Heart right ventricle (tissue), 16 donors: ENCODE results near the gene VSX1. TPM values are rescaled to one million over a fixed set of nuclear protein-coding genes. Genes with fewer than 3 reads are reported as not detected.

ENCODE experiments used
- ATAC-seq, 8 donors: fragments of 200-7000 bp; cut with Tn5 transposase; one replicate each; pipeline ENCODE4 v1.9.1; 2020; ENCODE audit warnings: mild to moderate bottlenecking in 8 of 8, moderate library complexity in 8 of 8, moderate number of reproducible peaks in 1 of 8
- DNase-seq, 2 donors: peaks; one replicate each; pipeline ENCODE4 v3.0.0-alpha.2; 2020
- H3K27ac ChIP-seq, 10 donors: fragments of 200-600 bp; sonication (generic) in 2 of 10; one replicate each; pipeline versions ENCODE4 v1.5.0 to v1.8.0; 2020 to 2022; ENCODE audit warnings: mild to moderate bottlenecking in 3 of 10
- H3K27me3 ChIP-seq, 7 donors: fragments of 200-600 bp; one replicate each; pipeline ENCODE4 v1.8.0; 2021 to 2022; ENCODE audit warnings: mild to moderate bottlenecking in 2 of 7
- H3K36me3 ChIP-seq, 9 donors: fragments of 200-600 bp; sonication (generic) in 1 of 9; one replicate each; pipeline versions ENCODE4 v1.5.0 to v1.8.0; 2020 to 2022; ENCODE audit warnings: mild to moderate bottlenecking in 2 of 9
- H3K4me1 ChIP-seq, 9 donors: fragments of 200-600 bp; sonication (generic) in 1 of 9; one replicate each; pipeline versions ENCODE4 v1.5.0 to v1.8.0; 2020 to 2022; ENCODE audit warnings: mild to moderate bottlenecking in 4 of 9
- H3K4me3 ChIP-seq, 10 donors: fragments of 200-600 bp; sonication (generic) in 2 of 10; one replicate each; pipeline versions ENCODE4 v1.5.0 to v1.8.0; 2020 to 2022; ENCODE audit warnings: mild to moderate bottlenecking in 7 of 10, moderate library complexity in 2 of 10
- H3K9me3 ChIP-seq, 11 donors: fragments of 200-600 bp in 10 of 11; sonication (generic) in 2 of 11; one replicate each; pipeline versions ENCODE4 v1.5.0 to v1.8.0; 2013 to 2022; ENCODE audit warnings: mild to moderate bottlenecking in 2 of 11, control low read depth in 1 of 11, moderate library complexity in 1 of 11
- CTCF ChIP-seq, 9 donors: fragments of 200-600 bp; sonication (generic) in 2 of 9; IDR thresholded peaks; one replicate each; pipeline versions ENCODE4 v1.5.0 to v1.8.0; 2021 to 2022; ENCODE audit warnings: antibody characterized with exemption in 9 of 9, mild to moderate bottlenecking in 5 of 9, moderate library complexity in 1 of 9
- WGBS, 2 donors: extraction: QIAGEN DNeasy Blood & Tissue Kit; methylation state at CpG; one replicate each; pipeline ENCODE4 v1.1.7; 2013; ENCODE audit warnings: inconsistent platforms in 1 of 2; 5-methylcytosine and 5-hydroxymethylcytosine counted together
- intact Hi-C, 10 donors: fragments of 100-400 bp; cut with DNase I; formaldehyde crosslinking; loops; one replicate each; pipeline versions ENCODE4 v1.11.1 to v1.14.2; 2022
- polyA plus RNA-seq, 2 donors: library from polyadenylated mRNA; stranded (reverse); fragments of 200-250 nt; gene quantifications; one replicate each; pipeline ENCODE4 v1.2.3, GENCODE V29; 2013
- total RNA-seq, 10 donors: library from RNA; stranded (reverse); fragmentation: NEBNext Ultra II Directional in 3 of 10; extraction: Animal tissue kit (Norgen Biotek cat#: 25700) in 3 of 10; gene quantifications; one replicate each; pipeline versions ENCODE4 v1.2.1 to v1.2.4, GENCODE V29; 2021 to 2023
- donor health status: Arrhythmogenic right ventricular cardiomyopathy.
- donor health status: ischemic (EF 13 %, LVEDD 7.1; RV severe dilation, severe dysfunction).
- donor health status: healthy with polysubstance abuse.
- donor health status: DM: no; HTN: yes; CAD: no.
- donor health status: DM: no; HTN: no; CAD: no.
- donor health status: ischemic (EF 25% LVEDD 6.9; RV normal size, moderate dysfunction).
- donor health status: ischemic (EF 25% LVEDD 5.7; RV mildly dilated, moderate dysfunction).
- donor health status: healthy.
- donor health status: DM: yes; HTN: yes; CAD: no.
- donor health status: Ischemic cardiomyopathy.
- donor health status: ischemic (EF 35%, LVEDD 5.7; RV mildly dilated, moderate dysfunction).
- donor health status: nonischemic (EF 11% LVEDD 7.7; RV severe dilation, severe dysfunction).
- donor health status: DM: yes; HTN: yes; CAD: no.
- donor health status: PGD.
- donor health status: ischemic (EF 29% LVEDD 5.4; RV normal size, mild dysfunction).
- donor health status: nonischemic (EF 23%, LVEDD 6.1; RV moderate dilation, normal function).

VSX1 gene
- total and polyA plus RNA-seq, 12 donors, result 0.16 to 0.79 (median 0.34) TPM; not detected in 2

GRCh38 chr20:25063981-25064380, 18.0 kb downstream of the VSX1 start:
- DNase-seq (no peak), ATAC-seq (no peak)
- TF ChIP-seq CTCF (IDR thresholded peaks at IDR 0.05), result no peak
- Histone ChIP-seq H3K27ac (no peak overlapping the region), H3K9me3 (no peaks in the 10 kb centered on the region), H3K4me1 (peaks cover 4 to 27% (median 16%) of the 10 kb centered on the region in 9 donors), H3K27me3 (peaks cover 0 to 20% (median under 1%) of the 10 kb centered on the region in 7 donors), H3K36me3 (no peaks in the 10 kb centered on the region), H3K4me3 (no peak overlapping the region)
- intact Hi-C loops, result loop anchor here in 7 of 10 donors (1.0 to 10.0 kb wide), 7 partner anchors 37 to 341 kb away; partner anchors contain the start of genes ABHD12 (in 3 of the 7) and GINS1 (in 1 of the 7)
- 81 to 94% methylated on average over 2 of the region's 2 CpGs for WGBS, 2 donors

GRCh38 chr20:25063546-25063945, 18.4 kb downstream of the VSX1 start:
- H3K9me3 ChIP-seq, result no peaks in the 10 kb centered on the region
- peaks cover 0 to 16% (median 0%) of the 10 kb centered on the region in 7 donors for H3K27me3 ChIP-seq
- no peak overlapping the region for H3K27ac ChIP-seq
- no peaks in the 10 kb centered on the region for H3K36me3 ChIP-seq
- intact Hi-C loops, result loop anchor here in 5 of 10 donors (5.0 to 10.0 kb wide), 4 partner anchors 36 to 341 kb away; partner anchors contain the start of genes ABHD12 (in 3 of the 5) and GINS1 (in 1 of the 5)
- ATAC-seq, result no peak
- H3K4me1 ChIP-seq, result peaks cover 4 to 31% (median 21%) of the 10 kb centered on the region in 9 donors
- H3K4me3 ChIP-seq, result no peak overlapping the region
- 89 to 90% methylated on average over 11 of the region's 11 CpGs for WGBS, 2 donors
- no peak for TF ChIP-seq CTCF (IDR thresholded peaks at IDR 0.05)
- DNase-seq, result no peak

- WGBS, 2 donors, result 82 to 86% methylated on average over 7 of the region's 7 CpGs
- no peak overlapping the region for H3K4me3 ChIP-seq
- H3K27me3 ChIP-seq, result peaks cover 0 to 9% (median 0%) of the 10 kb centered on the region in 7 donors
- intact Hi-C loops, result loop anchor here in 5 of 10 donors (5.0 to 10.0 kb wide), 4 partner anchors 36 to 342 kb away; partner anchors contain the start of genes ABHD12 (in 3 of the 5) and GINS1 (in 1 of the 5)
- H3K9me3 ChIP-seq, result no peaks in the 10 kb centered on the region
- no peaks in the 10 kb centered on the region for H3K36me3 ChIP-seq
- no peak overlapping the region for H3K27ac ChIP-seq
- TF ChIP-seq CTCF (IDR thresholded peaks at IDR 0.05), result no peak
- peaks cover 4 to 35% (median 24%) of the 10 kb centered on the region in 9 donors for H3K4me1 ChIP-seq
- DNase-seq, result no peak
- no peak for ATAC-seq
These were observed 19.1 kb downstream of the VSX1 start for GRCh38 chr20:25062841-25063240.

- Histone ChIP-seq H3K4me1 (peaks cover 4 to 35% (median 25%) of the 10 kb centered on the region in 9 donors), H3K27me3 (peaks cover 0 to 8% (median 0%) of the 10 kb centered on the region in 7 donors), H3K9me3 (no peaks in the 10 kb centered on the region), H3K27ac (no peak overlapping the region), H3K4me3 (no peak overlapping the region), H3K36me3 (no peaks in the 10 kb centered on the region)
- DNase-seq, result no peak
- TF ChIP-seq CTCF (IDR thresholded peaks at IDR 0.05), result no peak
- intact Hi-C loops, result loop anchor here in 6 of 10 donors (2.0 to 10.0 kb wide), 5 partner anchors 35 to 343 kb away; partner anchors contain the start of genes ABHD12 (in 3 of the 6) and GINS1 (in 1 of the 6)
- 90 to 95% methylated on average over 15 of the region's 15 CpGs for WGBS, 2 donors
- ATAC-seq, result no peak
These were observed 20.0 kb downstream of the VSX1 start for GRCh38 chr20:25061821-25062530.
